GM18873 (cell line): ENCODE data around the gene FAM131B.

Source experiments
- ATAC-seq: cut with Tn5 transposase; IDR thresholded peaks from one replicate; pipeline ENCODE4 v1.9.1; 2021; ENCODE audit warnings: mild to moderate bottlenecking, moderate library complexity, moderate number of reproducible peaks; ENCODE audit not compliant: unreplicated experiment, low FRiP score

FAM131B gene

GRCh38 chr7:143361552-143362130 is 872 bp downstream of the FAM131B start:
- ATAC-seq = no peak

GRCh38 chr7:143360788-143361551 is 1.5 kb downstream of the FAM131B start:
- ATAC-seq = no peak

GRCh38 chr7:143359771-143360353 is 2.7 kb downstream of the FAM131B start:
- no peak for ATAC-seq

GRCh38 chr7:143358626-143359025 is 3.9 kb downstream of the FAM131B start:
- ATAC-seq = no peak

GRCh38 chr7:143356414-143357050 is 6.0 kb downstream of the FAM131B start:
- ATAC-seq = no peak

- no peak for ATAC-seq
These were observed 6.8 kb downstream of the FAM131B start for GRCh38 chr7:143355450-143356385.

- ATAC-seq = no peak
These were observed 7.5 kb downstream of the FAM131B start for GRCh38 chr7:143354965-143355364.

- no peak for ATAC-seq
These were observed 8.1 kb downstream of the FAM131B start for GRCh38 chr7:143354376-143354775.

GRCh38 chr7:143352531-143353002 is 9.9 kb downstream of the FAM131B start:
- no peak for ATAC-seq

- no peak for ATAC-seq
These were observed 10.9 kb downstream of the FAM131B start for GRCh38 chr7:143351574-143351973.

- ATAC-seq = no peak
These were observed 11.5 kb downstream of the FAM131B start for GRCh38 chr7:143351060-143351459.

GRCh38 chr7:143347950-143348349 is 14.6 kb downstream of the FAM131B start:
- ATAC-seq = no peak

GRCh38 chr7:143346018-143346417 is 16.5 kb downstream of the FAM131B start:
- ATAC-seq = no peak

- no peak for ATAC-seq
These were observed 17.0 kb downstream of the FAM131B start for GRCh38 chr7:143345428-143345900.

GRCh38 chr7:143343596-143343995 is 18.9 kb downstream of the FAM131B start:
- no peak for ATAC-seq

- no peak for ATAC-seq
These were observed 20.7 kb downstream of the FAM131B start for GRCh38 chr7:143341842-143342241.

GRCh38 chr7:143337216-143337615 is 25.3 kb downstream of the FAM131B start:
- ATAC-seq = no peak

- no peak for ATAC-seq
These were observed 28.3 kb downstream of the FAM131B start for GRCh38 chr7:143334244-143334643.

GRCh38 chr7:143331179-143331801 is 31.2 kb downstream of the FAM131B start:
- no peak for ATAC-seq
